OCI-LY7 (cell line): ENCODE results near the gene SLC16A6. TPM values are rescaled to one million over a fixed set of nuclear protein-coding genes. Genes with fewer than 3 reads are reported as not detected.
"Not testable (repeated sequence)": the region's sequence is repeated elsewhere in the genome, so short reads cannot be mapped to it uniquely, and the experiment has no call there.

ENCODE experiments used
- Bru-seq: library from RNA; stranded (reverse); fragments of 400-500 nt; gene quantifications from one replicate; lab custom pipeline; 2021; lab: Mats Ljungman, UMichigan
- BruChase-seq, 2 experiments: library from RNA; stranded (reverse); fragments of 400-500 nt; gene quantifications; one replicate each; lab custom pipeline; 2021; lab: Mats Ljungman, UMichigan
- BruUV-seq: library from RNA; stranded (reverse); fragments of 400-500 nt; replicated peaks from 2 replicates; lab custom pipeline; 2021; lab: Mats Ljungman, UMichigan
- CTCF ChIA-PET: fragments of 300-600 bp; sonication (Branson Sonifier 250); formaldehyde crosslinking; loops from one replicate; lab custom pipeline; 2022; ENCODE audit warnings: antibody characterized with exemption; ENCODE audit not compliant: unreplicated experiment; lab: Charles Lee
- POLR2A ChIA-PET: fragments of 300-600 bp; sonication (Branson Sonifier 250); formaldehyde crosslinking; loops from one replicate; lab custom pipeline; 2022; ENCODE audit warnings: antibody characterized with exemption; lab: Charles Lee
- DNase-seq: peaks from one replicate; pipeline ENCODE4 v3.0.0-alpha.2; 2015; ENCODE audit warnings: low spot score
- H2AFZ ChIP-seq: fragments of 200-600 bp; sonication (generic), shearing (Covaris generic); 2 replicates; pipeline ENCODE4 v1.6.1; 2014; ENCODE audit warnings: mild to moderate bottlenecking, antibody characterized with exemption, low read length, moderate library complexity
- H3K27ac ChIP-seq: fragments of 200-600 bp; sonication (generic); 2 replicates; pipeline ENCODE4 v1.5.1; 2014; ENCODE audit warnings: mixed run types, low read depth, mild to moderate bottlenecking, moderate library complexity, low read length, inconsistent platforms; ENCODE audit not compliant: poor library complexity, severe bottlenecking
- H3K36me3 ChIP-seq: fragments of 200-600 bp; sonication (generic); 2 replicates; pipeline ENCODE4 v1.6.1; 2014; ENCODE audit warnings: mild to moderate bottlenecking, antibody characterized with exemption, low read length, moderate library complexity, mixed read lengths; ENCODE audit not compliant: insufficient read depth
- H3K4me1 ChIP-seq: fragments of 200-600 bp; sonication (generic); 2 replicates; pipeline ENCODE4 v1.5.1; 2014; ENCODE audit warnings: mild to moderate bottlenecking, low read length; ENCODE audit not compliant: insufficient read depth, poor library complexity, severe bottlenecking
- H3K4me2 ChIP-seq: fragments of 200-600 bp; sonication (generic); 2 replicates; pipeline ENCODE4 v1.6.1; 2014; ENCODE audit warnings: mild to moderate bottlenecking, low read length
- H3K4me3 ChIP-seq: fragments of 200-600 bp; sonication (generic); 2 replicates; pipeline ENCODE4 v1.5.1; 2014; ENCODE audit warnings: mild to moderate bottlenecking, low read depth, low read length; ENCODE audit not compliant: poor library complexity, severe bottlenecking
- H3K79me2 ChIP-seq: fragments of 200-600 bp; sonication (generic); 2 replicates; pipeline ENCODE4 v1.6.1; 2016; ENCODE audit warnings: low read depth, mild to moderate bottlenecking, low read length, moderate library complexity, mixed read lengths; ENCODE audit not compliant: insufficient read depth
- H3K9me2 ChIP-seq: fragments of 200-600 bp; sonication (generic); 2 replicates; pipeline ENCODE4 v1.6.1; 2016; ENCODE audit warnings: mild to moderate bottlenecking, low read length, mixed read lengths; ENCODE audit not compliant: insufficient read depth
- H3K9me3 ChIP-seq: fragments of 200-600 bp; sonication (generic); 2 replicates; pipeline ENCODE4 v1.6.1; 2014; ENCODE audit warnings: mild to moderate bottlenecking, mixed run types, low read length, mixed read lengths
- H4K20me1 ChIP-seq: fragments of 200-600 bp; sonication (generic); 2 replicates; pipeline ENCODE4 v1.6.1; 2014; ENCODE audit warnings: mild to moderate bottlenecking, antibody characterized with exemption, low read length, moderate library complexity, mixed read lengths; ENCODE audit not compliant: insufficient read depth
- CTCF ChIP-seq: fragments of 200-600 bp; sonication (generic); conservative IDR thresholded peaks from 2 replicates; pipeline ENCODE4 v1.5.1; 2014; ENCODE audit warnings: mild to moderate bottlenecking, antibody characterized with exemption, low read length, moderate library complexity, mixed read lengths
- EZH2phosphoT487 ChIP-seq: fragments of 200-600 bp; sonication (generic); IDR thresholded peaks from 2 replicates; pipeline ENCODE4 v1.6.1; 2018; ENCODE audit warnings: low read depth, borderline replicate concordance, mild to moderate bottlenecking, mixed run types, antibody characterized with exemption, low read length, moderate library complexity, mixed read lengths
- intact Hi-C: fragments of 100-400 bp; cut with micrococcal nuclease; formaldehyde crosslinking; loops from one replicate; pipeline ENCODE4 v1.10.0; 2022; ENCODE audit not compliant: unreplicated experiment
- long read RNA-seq: library from polyadenylated mRNA; stranded (forward); transcript quantifications from one replicate; pipeline ENCODE4 v2.0.0, GENCODE V29; 2022
- total RNA-seq, 2 experiments: library from RNA; depleted of rRNA in 1 of 2; stranded (reverse); fragments of >200 nt in 1 of 2; shearing (Covaris generic) in 1 of 2; gene quantifications; 2 replicates each; pipeline ENCODE4 v1.2.3, GENCODE V29; 2014 to 2022

The SLC16A6 gene
- total RNA-seq (2014; rRNA removed; shearing (Covaris generic)) (3.7 and 4.5 TPM in 2 replicates), total RNA-seq (2022) (15.4 and 18.9 TPM in 2 replicates), Bru-seq, nascent RNA (percentile 92 among the genes with signal in this experiment), BruChase-seq, experiment 1, labeled RNA remaining after a 6-hour chase (percentile 80 among the genes with signal in this experiment), BruChase-seq, experiment 2, labeled RNA remaining after a 2-hour chase (percentile 76 among the genes with signal in this experiment)
- long read RNA-seq, partial matches to known transcripts: 1 of 5 reads
- long read RNA-seq, other reads (novel, unspliced or antisense): 3 of 5 reads

- BruUV-seq: no TSS peak
- peak within 1 kb of the TSS; percentile 61; the same call in 1 of the 2 replicates for H2AFZ ChIP-seq
- peak within 1 kb of the TSS; percentile 94 for H3K27ac ChIP-seq
- TF ChIP-seq EZH2phosphoT487: no peak
- TF ChIP-seq CTCF: no peak
- ChIA-PET CTCF (no interaction called here), POLR2A (interaction anchor here (0.5 to 9.1 kb wide), 17 partner anchors 12 to 253 kb away, joined by 3 to 67 read pairs (median 4); partner anchors contain the start of gene WIPI1)
- peak within 1 kb of the TSS; percentile 77 for H3K4me2 ChIP-seq
- peak; percentile 96 for DNase-seq
- H3K9me3 ChIP-seq: no peaks in the 10 kb centered on the region
- H3K79me2 ChIP-seq: peaks cover 39% of the 10 kb centered on the region; the same call in 1 of the 2 replicates
- peak within 1 kb of the TSS; percentile 85 for H3K4me3 ChIP-seq
- H3K9me2 ChIP-seq: no peaks in the 10 kb centered on the region
- intact Hi-C loops: loop anchor here (1.0 to 5.0 kb wide), 4 partner anchors 53 to 296 kb away; no protein-coding TSS in a partner anchor
- no peaks in the 10 kb centered on the region for H4K20me1 ChIP-seq
- peaks cover 2% of the 10 kb centered on the region for H3K36me3 ChIP-seq
- H3K4me1 ChIP-seq: peaks cover 59% of the 10 kb centered on the region
These were observed at the start of gene SLC16A6, which contains the start of gene ARSG for GRCh38 chr17:68290955-68291835. Gene SLC16A6 (minus strand): TSS chr17:68291127. CDS start chr17:68278320, 12,807 bp downstream. Gene ARSG (plus strand): TSS chr17:68291495. CDS start chr17:68307494, 15,999 bp downstream.

GRCh38 chr17:68334393-68334792 lies 43.5 kb upstream of the SLC16A6 start:
- DNase-seq: no peak
- Histone ChIP-seq H3K4me3 (no peak overlapping the region), H3K4me2 (no peak overlapping the region), H3K9me2 (no peaks in the 10 kb centered on the region), H3K36me3 (no peaks in the 10 kb centered on the region), H3K4me1 (no peaks in the 10 kb centered on the region), H3K9me3 (no peaks in the 10 kb centered on the region), H3K27ac (no peak overlapping the region), H3K79me2 (no peaks in the 10 kb centered on the region), H4K20me1 (no peaks in the 10 kb centered on the region), H2AFZ (no peak overlapping the region)
- ChIA-PET POLR2A (no interaction called here), CTCF (no interaction called here)
- no peak for TF ChIP-seq CTCF
- TF ChIP-seq EZH2phosphoT487: no peak
- intact Hi-C loops: no loop called here
- no TSS peak for BruUV-seq

- H3K4me3 ChIP-seq, H3K4me1 ChIP-seq, H3K9me3 ChIP-seq, H3K79me2 ChIP-seq, H4K20me1 ChIP-seq, H3K36me3 ChIP-seq, BruUV-seq, H3K9me2 ChIP-seq, intact Hi-C loops, H2AFZ ChIP-seq, H3K4me2 ChIP-seq, H3K27ac ChIP-seq, CTCF ChIA-PET: not testable (repeated sequence)
- POLR2A ChIA-PET: interaction anchor here (1.6 kb wide), 1 partner anchor 14 kb away, joined by 4 read pairs; no protein-coding TSS in a partner anchor
- peak; percentile 43 for DNase-seq
These were observed 41.0 kb upstream of the SLC16A6 start for GRCh38 chr17:68331932-68332331.
